HG03095 (cell line): ENCODE measurements around the gene OSCAR.
"Not testable (repeated sequence)": the region's sequence is repeated elsewhere in the genome, so short reads cannot be mapped to it uniquely, and the experiment has no call there.

Experiments
- ATAC-seq: cut with Tn5 transposase; IDR thresholded peaks from one replicate; pipeline ENCODE4 v1.9.1; 2021; ENCODE audit warnings: moderate library complexity; ENCODE audit not compliant: unreplicated experiment

OSCAR gene

GRCh38 chr19:54095859-54096616, 4.6 kb downstream of the OSCAR start:
- ATAC-seq, result not testable (repeated sequence)

GRCh38 chr19:54095136-54095858, 5.3 kb downstream of the OSCAR start:
- no peak for ATAC-seq

- ATAC-seq, result no peak
Measured at GRCh38 chr19:54094426-54095000, 6.1 kb downstream of the OSCAR start.

GRCh38 chr19:54084410-54084809, 16.2 kb downstream of the OSCAR start:
- no peak for ATAC-seq

- ATAC-seq, result no peak
Measured at GRCh38 chr19:54081032-54081431, 19.6 kb downstream of the OSCAR start, which contains the start of gene TARM1. TARM1 (minus strand) TSS chr19:54081365; CDS start chr19:54081340, 25 bp downstream.

- no peak for ATAC-seq
Measured at GRCh38 chr19:54077334-54077733, 23.3 kb downstream of the OSCAR start.

GRCh38 chr19:54074851-54075250, 25.8 kb downstream of the OSCAR start:
- no peak for ATAC-seq

- no peak for ATAC-seq
Measured at GRCh38 chr19:54073829-54074228, 26.8 kb downstream of the OSCAR start.

GRCh38 chr19:54069470-54069869, 31.1 kb downstream of the OSCAR start:
- ATAC-seq, result no peak

- no peak for ATAC-seq
Measured at GRCh38 chr19:54063350-54064116, 37.1 kb downstream of the OSCAR start, which contains the start of gene VSTM1. VSTM1 (minus strand) TSS chr19:54063897; CDS start chr19:54063777, 120 bp downstream.

- no peak for ATAC-seq
Measured at GRCh38 chr19:54062643-54063042, 38.0 kb downstream of the OSCAR start.

- no peak for ATAC-seq
Measured at GRCh38 chr19:54047616-54048015, 53.0 kb downstream of the OSCAR start.

GRCh38 chr19:54045771-54046170, 54.8 kb downstream of the OSCAR start:
- ATAC-seq, result no peak
